HL-60 (cell line): ENCODE measurements around the gene TMEM270.

Source experiments
- DNase-seq, 2 experiments: peaks; one replicate each; pipeline ENCODE4 v3.0.0-alpha.2; 2010 to 2020; ENCODE audit warnings: low read depth in 1 of 2, low spot score in 1 of 2
- H3K27ac ChIP-seq: fragments of 250-450 bp; sonication (Bioruptor Pico); replicated peaks from 2 replicates; pipeline ENCODE4 v1.5.1; 2020; ENCODE audit warnings: mild to moderate bottlenecking, moderate library complexity
- H3K27me3 ChIP-seq: fragments of 250-450 bp; sonication (Bioruptor Pico); 2 replicates; pipeline ENCODE4 v1.5.1; 2021; ENCODE audit warnings: mild to moderate bottlenecking, moderate library complexity; ENCODE audit not compliant: insufficient read depth, poor library complexity, severe bottlenecking
- H3K4me3 ChIP-seq: replicated peaks from 2 replicates; pipeline ENCODE4 v1.5.1; 2011; ENCODE audit warnings: mild to moderate bottlenecking, control low read depth, low read length; ENCODE audit not compliant: insufficient read depth
- GABPA ChIP-seq: IDR thresholded peaks from 2 replicates; pipeline ENCODE4 v1.6.1; 2012; ENCODE audit warnings: low read depth
- POLR2AphosphoS5 ChIP-seq: IDR thresholded peaks from 2 replicates; pipeline ENCODE4 v1.6.1; 2012; ENCODE audit warnings: low read depth
- SPI1 ChIP-seq: IDR thresholded peaks from 2 replicates; pipeline ENCODE4 v1.6.1; 2012; ENCODE audit warnings: low read depth, mild to moderate bottlenecking, borderline replicate concordance
- TF ChIP-seq, protein P1 (sequence below): IDR thresholded peaks from 2 replicates; pipeline ENCODE4 v1.6.1; 2012; ENCODE audit warnings: low read depth; ENCODE audit not compliant: insufficient replicate concordance
- TF ChIP-seq, protein P2 (sequence below): IDR thresholded peaks from one replicate; pipeline ENCODE4 v1.5.1; 2011; ENCODE audit warnings: low read length, control low read depth, inconsistent platforms; ENCODE audit not compliant: insufficient read depth

The TMEM270 gene

DNA sequence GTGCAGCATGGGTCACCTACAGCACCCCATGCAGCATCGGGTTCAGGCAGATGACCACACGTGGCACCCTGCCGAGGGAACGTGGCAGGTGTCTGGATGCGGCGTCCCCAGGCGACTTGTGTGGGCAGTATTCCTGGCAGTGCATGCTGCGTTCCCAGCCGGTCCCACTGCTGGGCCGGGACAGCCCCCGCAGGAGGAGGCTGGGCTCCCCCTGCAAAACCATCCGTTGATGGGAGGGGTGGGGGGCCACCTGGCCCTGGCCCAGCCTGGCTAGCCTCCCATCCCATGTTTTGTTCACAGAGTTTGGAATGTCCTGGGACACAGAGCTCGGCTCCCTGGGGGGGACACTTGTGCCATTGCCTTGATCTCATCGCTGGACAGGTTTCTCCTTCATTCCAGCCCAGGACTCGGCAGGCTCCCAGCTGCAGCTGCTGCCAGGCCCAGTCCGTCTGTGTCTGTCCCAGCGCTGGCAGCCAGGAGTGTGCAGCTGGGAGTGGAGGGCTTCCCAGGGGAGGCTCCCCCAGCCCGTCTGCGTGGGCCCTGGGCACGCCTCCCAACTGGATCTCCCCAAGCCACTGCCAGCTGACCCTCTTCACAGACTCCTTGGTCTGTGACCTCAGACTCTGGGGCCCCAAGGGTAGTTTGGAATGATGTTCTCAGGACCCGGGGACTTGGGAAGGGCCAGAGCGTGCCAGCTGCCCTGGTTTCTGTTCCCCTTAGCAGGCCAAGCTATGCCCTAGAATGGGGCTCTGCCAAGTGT, 32.6 kb downstream of the TMEM270 start:
- no peak overlapping the region for H3K27ac ChIP-seq
- no peaks in the 10 kb centered on the region for H3K27me3 ChIP-seq
- DNase-seq, result no peak
- H3K4me3 ChIP-seq, result no peak overlapping the region
- TF ChIP-seq, protein P1, sequence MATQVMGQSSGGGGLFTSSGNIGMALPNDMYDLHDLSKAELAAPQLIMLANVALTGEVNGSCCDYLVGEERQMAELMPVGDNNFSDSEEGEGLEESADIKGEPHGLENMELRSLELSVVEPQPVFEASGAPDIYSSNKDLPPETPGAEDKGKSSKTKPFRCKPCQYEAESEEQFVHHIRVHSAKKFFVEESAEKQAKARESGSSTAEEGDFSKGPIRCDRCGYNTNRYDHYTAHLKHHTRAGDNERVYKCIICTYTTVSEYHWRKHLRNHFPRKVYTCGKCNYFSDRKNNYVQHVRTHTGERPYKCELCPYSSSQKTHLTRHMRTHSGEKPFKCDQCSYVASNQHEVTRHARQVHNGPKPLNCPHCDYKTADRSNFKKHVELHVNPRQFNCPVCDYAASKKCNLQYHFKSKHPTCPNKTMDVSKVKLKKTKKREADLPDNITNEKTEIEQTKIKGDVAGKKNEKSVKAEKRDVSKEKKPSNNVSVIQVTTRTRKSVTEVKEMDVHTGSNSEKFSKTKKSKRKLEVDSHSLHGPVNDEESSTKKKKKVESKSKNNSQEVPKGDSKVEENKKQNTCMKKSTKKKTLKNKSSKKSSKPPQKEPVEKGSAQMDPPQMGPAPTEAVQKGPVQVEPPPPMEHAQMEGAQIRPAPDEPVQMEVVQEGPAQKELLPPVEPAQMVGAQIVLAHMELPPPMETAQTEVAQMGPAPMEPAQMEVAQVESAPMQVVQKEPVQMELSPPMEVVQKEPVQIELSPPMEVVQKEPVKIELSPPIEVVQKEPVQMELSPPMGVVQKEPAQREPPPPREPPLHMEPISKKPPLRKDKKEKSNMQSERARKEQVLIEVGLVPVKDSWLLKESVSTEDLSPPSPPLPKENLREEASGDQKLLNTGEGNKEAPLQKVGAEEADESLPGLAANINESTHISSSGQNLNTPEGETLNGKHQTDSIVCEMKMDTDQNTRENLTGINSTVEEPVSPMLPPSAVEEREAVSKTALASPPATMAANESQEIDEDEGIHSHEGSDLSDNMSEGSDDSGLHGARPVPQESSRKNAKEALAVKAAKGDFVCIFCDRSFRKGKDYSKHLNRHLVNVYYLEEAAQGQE, result no peak
- TF ChIP-seq SPI1, result no peak
- TF ChIP-seq, protein P2, sequence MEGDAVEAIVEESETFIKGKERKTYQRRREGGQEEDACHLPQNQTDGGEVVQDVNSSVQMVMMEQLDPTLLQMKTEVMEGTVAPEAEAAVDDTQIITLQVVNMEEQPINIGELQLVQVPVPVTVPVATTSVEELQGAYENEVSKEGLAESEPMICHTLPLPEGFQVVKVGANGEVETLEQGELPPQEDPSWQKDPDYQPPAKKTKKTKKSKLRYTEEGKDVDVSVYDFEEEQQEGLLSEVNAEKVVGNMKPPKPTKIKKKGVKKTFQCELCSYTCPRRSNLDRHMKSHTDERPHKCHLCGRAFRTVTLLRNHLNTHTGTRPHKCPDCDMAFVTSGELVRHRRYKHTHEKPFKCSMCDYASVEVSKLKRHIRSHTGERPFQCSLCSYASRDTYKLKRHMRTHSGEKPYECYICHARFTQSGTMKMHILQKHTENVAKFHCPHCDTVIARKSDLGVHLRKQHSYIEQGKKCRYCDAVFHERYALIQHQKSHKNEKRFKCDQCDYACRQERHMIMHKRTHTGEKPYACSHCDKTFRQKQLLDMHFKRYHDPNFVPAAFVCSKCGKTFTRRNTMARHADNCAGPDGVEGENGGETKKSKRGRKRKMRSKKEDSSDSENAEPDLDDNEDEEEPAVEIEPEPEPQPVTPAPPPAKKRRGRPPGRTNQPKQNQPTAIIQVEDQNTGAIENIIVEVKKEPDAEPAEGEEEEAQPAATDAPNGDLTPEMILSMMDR, result no peak
- TF ChIP-seq POLR2AphosphoS5, result no peak
- TF ChIP-seq GABPA, result no peak

DNA sequence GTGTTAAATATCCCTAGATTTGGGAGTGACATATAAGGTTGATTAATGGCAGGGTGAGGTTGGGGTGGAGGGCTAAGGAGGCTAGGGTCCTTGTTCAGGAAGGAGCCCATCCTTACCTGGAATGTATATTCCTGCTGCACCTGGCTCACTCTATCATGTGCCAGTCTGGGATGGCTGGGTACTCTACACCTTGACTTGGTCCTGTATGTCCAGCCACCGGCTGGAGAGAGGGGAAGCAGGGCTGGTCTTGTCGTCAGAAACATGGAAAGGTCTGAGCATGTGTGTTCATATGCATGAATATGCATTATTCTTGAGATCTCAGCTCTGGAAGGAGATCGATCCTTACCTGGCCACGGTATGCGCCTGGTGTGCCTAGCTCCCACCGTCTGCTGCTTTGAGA, 33.2 kb downstream of the TMEM270 start:
- H3K27me3 ChIP-seq, result no peaks in the 10 kb centered on the region
- no peak for DNase-seq
- TF ChIP-seq SPI1, result no peak
- TF ChIP-seq POLR2AphosphoS5, result no peak
- no peak overlapping the region for H3K27ac ChIP-seq
- no peak overlapping the region for H3K4me3 ChIP-seq

DNA sequence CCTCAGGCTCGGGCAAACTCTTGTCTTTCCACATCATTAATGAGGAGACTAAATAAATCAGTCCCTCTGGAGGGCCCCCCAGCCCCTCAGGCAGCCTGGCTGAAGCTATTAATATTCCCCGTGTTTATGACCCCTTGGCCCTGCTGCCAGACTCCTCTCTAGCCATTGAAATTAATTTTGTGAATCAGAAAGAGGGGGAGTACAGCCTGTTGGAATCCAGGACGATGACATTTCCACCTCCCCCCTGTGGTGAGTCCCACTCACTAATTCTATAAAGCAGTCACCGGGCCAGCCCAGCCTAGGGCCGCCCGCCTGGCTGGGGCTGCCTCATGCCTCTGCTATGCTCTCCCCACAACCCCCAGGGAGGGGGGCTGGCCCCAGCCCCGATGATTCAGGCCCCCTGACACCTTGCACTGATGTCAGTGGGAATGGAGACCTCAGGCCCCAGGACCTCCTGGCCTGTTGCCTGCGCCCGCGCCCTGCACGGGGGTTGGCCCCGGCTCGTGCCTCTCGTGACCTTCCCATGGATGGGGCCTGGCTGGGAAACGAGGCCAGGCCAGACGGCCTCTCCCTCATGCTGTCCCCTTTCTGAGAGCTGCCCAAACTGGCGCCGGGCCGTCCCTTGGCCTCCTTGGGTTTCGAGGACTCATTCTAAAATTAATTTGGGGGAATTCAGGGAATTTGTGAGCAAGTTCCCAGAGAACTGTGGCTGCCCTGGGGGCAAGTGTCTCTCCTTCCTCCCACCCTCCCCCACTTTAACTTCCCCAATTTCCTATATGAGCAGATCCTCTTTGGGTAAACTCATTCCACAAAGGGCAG, 34.0 kb downstream of the TMEM270 start:
- no peak for TF ChIP-seq POLR2AphosphoS5
- no peak for TF ChIP-seq SPI1
- no peak for TF ChIP-seq GABPA
- TF ChIP-seq, protein P2, result no peak
- TF ChIP-seq, protein P1, result no peak
- no peak for DNase-seq
- H3K27me3 ChIP-seq, result no peaks in the 10 kb centered on the region
- no peak overlapping the region for H3K4me3 ChIP-seq
- H3K27ac ChIP-seq, result no peak overlapping the region

DNA sequence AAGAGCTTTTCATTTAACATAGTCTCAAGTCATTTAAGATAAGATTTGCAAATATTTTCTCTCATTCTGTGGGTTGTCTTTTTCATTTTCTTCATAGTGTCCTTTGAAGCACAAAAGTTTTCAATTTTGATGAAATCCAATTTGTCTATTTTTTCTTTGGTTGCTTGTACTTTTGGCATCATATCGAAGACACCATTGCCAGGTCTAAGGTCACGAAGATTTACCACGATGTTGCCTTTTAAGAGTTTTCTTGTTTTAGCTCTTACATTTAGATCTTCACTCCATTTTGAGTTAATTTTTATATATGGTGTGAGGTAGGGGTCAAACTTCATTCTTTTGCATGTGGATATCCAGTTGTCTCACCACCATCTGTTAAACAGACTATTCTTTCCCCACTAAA, 34.7 kb downstream of the TMEM270 start:
- Histone ChIP-seq H3K27ac (no peak overlapping the region), H3K4me3 (no peak overlapping the region), H3K27me3 (no peaks in the 10 kb centered on the region)
- no peak for DNase-seq
- TF ChIP-seq, protein P1, result no peak
- TF ChIP-seq, protein P2, result no peak
- TF ChIP-seq SPI1 (no peak), POLR2AphosphoS5 (no peak), GABPA (no peak)
